Measurements from ENCODE around the gene TENM4. TPM values are rescaled to one million over a fixed set of nuclear protein-coding genes. Genes with fewer than 3 reads are reported as not detected.

Gene TENM4
- total and polyA plus RNA-seq, 2 of the 8 experiments (the other 6 are each of a cell fraction or from before 2014, with no cell fraction given): 3.5 to 7.2 TPM

GRCh38 chr11:79082280-79082679, 358.6 kb downstream of the TENM4 start:
- H3K4me2 ChIP-seq (ENCODE audit: insufficient read depth in 1 of 2, low read depth in 2 of 2, low read length in 2 of 2): no peak overlapping the region
- H3K18ac ChIP-seq (ENCODE audit: extremely low read depth, low read length): no peak overlapping the region
- no peak overlapping the region for H4K8ac ChIP-seq (ENCODE audit: extremely low read depth, insufficient read depth, low read length)
- H2BK12ac ChIP-seq (ENCODE audit: low read depth, low read length): no peak overlapping the region
- H3K27ac ChIP-seq (ENCODE audit: low read depth, low read length): no peak overlapping the region
- CTCF ChIA-PET (ENCODE audit: partially characterized antibody): interaction anchor here (0.6 to 4.2 kb wide), 16 partner anchors 8 to 1416 kb away, joined by 3 to 37 read pairs (median 4); no protein-coding TSS in a partner anchor
- no peaks in the 10 kb centered on the region for H3K9me3 ChIP-seq (ENCODE audit: insufficient read depth in 2 of 2, low read depth in 1 of 2, low read length in 1 of 2)
- no peak for DNase-seq (ENCODE audit: low read depth in 1 of 2, low spot score in 2 of 2)
- H3K4me1 ChIP-seq (replicated peaks in 1 of 4; ENCODE audit: control insufficient read depth in 3 of 4, insufficient read depth in 4 of 4, low read length in 3 of 4): peaks cover 0 to 4% (median 2%) of the 10 kb centered on the region in 4 experiments; a peak in 3 of 7 replicates
- H3K23ac ChIP-seq (ENCODE audit: insufficient read length): no peak overlapping the region
- no peaks in the 10 kb centered on the region for H4K20me1 ChIP-seq (replicated peaks in 1 of 2; ENCODE audit: control insufficient read depth in 1 of 2, insufficient read depth in 2 of 2, low read length in 2 of 2)
- H3K27me3 ChIP-seq (replicated peaks in 1 of 4; ENCODE audit: control insufficient read depth in 3 of 4, extremely low read depth in 1 of 4, insufficient read depth in 3 of 4, low read length in 3 of 4): no peaks in the 10 kb centered on the region
- H4K91ac ChIP-seq (replicated peaks; ENCODE audit: insufficient read length, low read length): no peak overlapping the region
- no peak overlapping the region for H2BK5ac ChIP-seq (ENCODE audit: low read depth, low read length)
- H3K56ac ChIP-seq (replicated peaks; ENCODE audit: insufficient read length, low read depth, low read length): no peak overlapping the region
- H3K79me2 ChIP-seq (ENCODE audit: control insufficient read depth in 1 of 2, insufficient read depth in 2 of 2, low read length in 2 of 2): no peaks in the 10 kb centered on the region
- H3K23me2 ChIP-seq (ENCODE audit: low read depth, low read length): no peaks in the 10 kb centered on the region
- H3K4ac ChIP-seq (replicated peaks; ENCODE audit: insufficient read length, low read depth, low read length): no peak overlapping the region
- no peak overlapping the region for H4K5ac ChIP-seq (ENCODE audit: insufficient read length, low read depth, low read length)
- TF ChIP-seq EZH2 (IDR thresholded peaks at IDR 0.05; ENCODE audit: low read depth, low read length, severe bottlenecking): no peak
- TF ChIP-seq KDM1A (IDR thresholded peaks at IDR 0.05; ENCODE audit: borderline replicate concordance, low read length): peak; percentile 66
- H3K14ac ChIP-seq (ENCODE audit: insufficient read length): no peak overlapping the region
- no peak overlapping the region for H3K9ac ChIP-seq (replicated peaks in 1 of 4; ENCODE audit: extremely low read depth in 1 of 4, low read depth in 3 of 4, low read length in 3 of 4)
- H3K36me3 ChIP-seq (ENCODE audit: control insufficient read depth in 2 of 4, insufficient read depth in 4 of 4, low read length in 3 of 4): no peaks in the 10 kb centered on the region
- H2AK5ac ChIP-seq (ENCODE audit: low read depth, low read length): no peak overlapping the region
- H2BK15ac ChIP-seq (ENCODE audit: low read length): no peak overlapping the region
- no peak overlapping the region for H2AFZ ChIP-seq (ENCODE audit: low read length)
- FAIRE-seq: no peak
- H2BK120ac ChIP-seq (replicated peaks; ENCODE audit: low read depth, low read length): no peak overlapping the region
- 97% methylated on average over 4 of the region's 4 CpGs; no CpG with 5 or more reads in 1 of the 2 experiments for WGBS, 2 experiments (ENCODE audit: extremely low coverage in 1 of 2, insufficient coverage in 1 of 2, insufficient read length in 1 of 2, insufficient replicate concordance in 2 of 2, low coverage in 1 of 2, low lambda C conversion rate in 2 of 2, missing lambda C conversion rate in 1 of 2)
- H3K4me3 ChIP-seq (ENCODE audit: extremely low read depth in 1 of 4, insufficient read depth in 2 of 4, low read depth in 3 of 4, low read length in 4 of 4): no peak overlapping the region
- POLR2A ChIA-PET (ENCODE audit: partially characterized antibody): interaction anchor here (0.8 kb wide), 1 partner anchor 18 kb away, joined by 3 read pairs; no protein-coding TSS in a partner anchor
- H3K79me1 ChIP-seq (ENCODE audit: low read depth, low read length): no peaks in the 10 kb centered on the region
- H2BK20ac ChIP-seq (ENCODE audit: low read length): no peak overlapping the region
